Measurements from ENCODE around the gene MYBPC3. TPM values are rescaled to one million over a fixed set of nuclear protein-coding genes. Genes with fewer than 3 reads are reported as not detected.
"Not testable (repeated sequence)": the region's sequence is repeated elsewhere in the genome, so short reads cannot be mapped to it uniquely, and the experiment has no call there.

The MYBPC3 gene
- total RNA-seq, 2 donors from 2014 or later: 797 to 1,210 TPM

DNA sequence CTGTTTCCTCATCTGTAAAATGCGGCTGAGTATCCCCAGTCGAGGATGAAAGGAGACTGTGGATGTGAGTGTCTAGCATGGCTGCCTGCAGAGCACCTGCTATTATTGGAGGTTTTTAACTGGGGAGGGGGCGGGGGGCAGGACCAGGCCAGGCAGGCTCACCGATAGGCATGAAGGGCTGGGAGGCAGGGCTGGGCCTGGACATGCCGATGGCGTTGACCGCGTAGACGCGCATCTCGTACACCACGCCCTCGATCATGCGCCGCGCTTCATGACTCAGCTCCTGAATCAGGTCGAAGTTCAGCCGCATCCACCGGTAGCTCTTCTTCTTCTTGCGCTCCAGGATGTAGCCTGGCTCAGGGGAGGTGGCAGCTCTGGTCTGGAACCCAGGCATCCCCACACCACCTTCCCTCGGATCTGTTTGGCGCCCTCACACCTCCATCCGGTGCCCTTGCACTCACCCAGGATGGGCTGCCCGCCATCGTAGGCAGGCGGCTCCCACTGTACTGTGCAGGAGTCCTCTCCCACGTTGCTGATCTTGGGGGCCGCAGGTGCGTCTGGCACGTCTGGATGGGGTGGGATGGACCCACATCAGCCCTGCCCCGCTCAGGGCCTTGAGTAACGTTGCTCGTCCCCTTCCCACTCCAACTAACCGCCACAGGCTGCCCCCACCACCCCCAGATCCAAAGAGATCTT, 15.1 kb downstream of the MYBPC3 start:
- Histone ChIP-seq H3K9me3 (no peaks in the 10 kb centered on the region), H3K36me3 (peaks cover 88% of the 10 kb centered on the region), H3K27me3 (no peaks in the 10 kb centered on the region), H3K4me1 (peaks cover 0 to 12% of the 10 kb centered on the region in 2 donors), H3K4me3 (no peak overlapping the region), H3K27ac (peak overlapping the region; percentile 31 to 32)
- no peak for DNase-seq (ENCODE audit: low spot score)
- TF ChIP-seq, protein P1, sequence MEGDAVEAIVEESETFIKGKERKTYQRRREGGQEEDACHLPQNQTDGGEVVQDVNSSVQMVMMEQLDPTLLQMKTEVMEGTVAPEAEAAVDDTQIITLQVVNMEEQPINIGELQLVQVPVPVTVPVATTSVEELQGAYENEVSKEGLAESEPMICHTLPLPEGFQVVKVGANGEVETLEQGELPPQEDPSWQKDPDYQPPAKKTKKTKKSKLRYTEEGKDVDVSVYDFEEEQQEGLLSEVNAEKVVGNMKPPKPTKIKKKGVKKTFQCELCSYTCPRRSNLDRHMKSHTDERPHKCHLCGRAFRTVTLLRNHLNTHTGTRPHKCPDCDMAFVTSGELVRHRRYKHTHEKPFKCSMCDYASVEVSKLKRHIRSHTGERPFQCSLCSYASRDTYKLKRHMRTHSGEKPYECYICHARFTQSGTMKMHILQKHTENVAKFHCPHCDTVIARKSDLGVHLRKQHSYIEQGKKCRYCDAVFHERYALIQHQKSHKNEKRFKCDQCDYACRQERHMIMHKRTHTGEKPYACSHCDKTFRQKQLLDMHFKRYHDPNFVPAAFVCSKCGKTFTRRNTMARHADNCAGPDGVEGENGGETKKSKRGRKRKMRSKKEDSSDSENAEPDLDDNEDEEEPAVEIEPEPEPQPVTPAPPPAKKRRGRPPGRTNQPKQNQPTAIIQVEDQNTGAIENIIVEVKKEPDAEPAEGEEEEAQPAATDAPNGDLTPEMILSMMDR (IDR thresholded peaks at IDR 0.05): no peak

DNA sequence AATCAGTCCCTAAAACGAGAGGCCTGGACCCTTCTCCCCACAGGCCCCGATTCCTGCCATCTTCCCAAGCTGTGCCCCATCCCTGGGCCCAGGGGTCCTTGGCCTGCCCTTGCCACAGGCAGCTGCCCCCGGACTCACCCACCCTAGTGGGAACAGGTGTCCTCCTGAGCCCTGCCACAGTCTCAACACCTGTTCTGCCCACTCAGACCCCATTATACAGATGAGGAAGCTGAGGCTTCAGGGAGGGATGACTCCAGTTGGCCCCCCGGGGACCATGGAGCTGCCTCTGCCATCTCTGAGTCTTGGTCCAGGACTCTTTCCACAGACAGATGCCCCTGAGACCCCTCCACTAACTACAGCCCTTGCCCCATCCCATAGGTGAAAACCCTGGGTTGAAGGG, 15.9 kb downstream of the MYBPC3 start:
- no peaks in the 10 kb centered on the region for H3K9me3 ChIP-seq
- peaks cover 92% of the 10 kb centered on the region for H3K36me3 ChIP-seq
- peak overlapping the region; percentile 31 to 32 for H3K27ac ChIP-seq
- no peak for DNase-seq (ENCODE audit: low spot score)
- H3K27me3 ChIP-seq: no peaks in the 10 kb centered on the region
- peaks cover 0 to 20% of the 10 kb centered on the region in 2 donors for H3K4me1 ChIP-seq
- TF ChIP-seq, protein P1 (IDR thresholded peaks at IDR 0.05): no peak
- no peak overlapping the region for H3K4me3 ChIP-seq

DNA sequence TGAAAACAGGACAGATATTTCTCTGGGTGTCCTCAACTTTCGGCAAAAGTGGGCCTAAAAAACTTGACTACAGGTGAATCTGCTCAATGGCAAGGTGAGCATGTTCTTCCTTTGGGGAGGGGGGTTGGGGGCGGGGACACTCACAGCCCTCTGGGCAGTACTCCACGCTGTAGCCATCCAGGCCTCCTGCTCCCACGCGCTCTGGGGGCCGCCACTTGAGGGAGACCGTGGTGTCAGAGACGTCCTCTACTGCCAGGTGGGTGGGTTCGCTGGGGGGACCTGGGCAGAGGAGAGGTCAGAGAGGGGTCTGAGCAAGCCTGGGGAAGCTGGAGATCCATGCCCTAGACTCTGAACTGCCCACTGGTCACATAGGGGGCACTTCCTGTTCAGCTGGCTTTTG, 16.8 kb downstream of the MYBPC3 start:
- TF ChIP-seq, protein P1 (IDR thresholded peaks at IDR 0.05): no peak
- no peaks in the 10 kb centered on the region for H3K27me3 ChIP-seq
- peaks cover 96% of the 10 kb centered on the region for H3K36me3 ChIP-seq
- H3K27ac ChIP-seq: peak overlapping the region; percentile 16 to 31
- H3K9me3 ChIP-seq: no peaks in the 10 kb centered on the region
- no peak overlapping the region for H3K4me3 ChIP-seq
- no peak for DNase-seq (ENCODE audit: low spot score)
- peaks cover 0 to 29% of the 10 kb centered on the region in 2 donors for H3K4me1 ChIP-seq

DNA sequence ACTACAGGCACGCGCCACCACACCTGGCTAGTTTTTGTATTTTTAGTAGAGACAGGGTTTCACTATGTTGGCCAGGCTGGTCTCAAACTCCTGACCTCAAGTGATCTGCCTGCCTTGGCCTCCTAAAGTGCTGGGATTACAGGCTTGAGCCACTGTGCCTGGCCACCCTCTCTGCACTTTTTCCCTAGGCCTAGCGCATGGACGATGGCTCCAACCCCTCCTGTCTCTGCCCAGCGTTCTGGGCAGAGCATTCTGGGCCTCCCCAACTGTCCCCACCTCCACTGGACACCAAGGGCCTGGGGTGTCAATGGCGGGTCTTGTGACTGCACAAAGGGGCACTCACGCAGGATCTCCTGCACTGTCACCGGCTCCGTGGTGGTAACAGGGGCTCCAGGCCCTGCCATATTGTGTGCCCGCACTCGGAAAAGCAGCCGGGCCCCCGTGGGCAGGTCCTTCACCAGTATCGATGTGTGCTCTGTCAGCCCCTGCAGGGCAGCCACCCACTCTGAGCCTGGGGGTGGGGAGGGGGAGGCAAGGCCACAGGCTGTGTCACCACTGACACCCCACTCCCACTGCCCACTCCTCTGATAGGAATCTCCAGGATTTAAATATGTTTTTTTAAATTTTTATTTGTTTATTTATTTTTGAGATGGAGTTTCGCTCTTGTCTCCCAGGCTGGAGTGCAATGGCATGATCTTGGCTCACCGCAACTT, 17.6 kb downstream of the MYBPC3 start:
- H3K27ac ChIP-seq: peak overlapping the region; percentile 3 to 16
- peaks cover 0 to 37% of the 10 kb centered on the region in 2 donors for H3K4me1 ChIP-seq
- DNase-seq (ENCODE audit: low spot score); H3K4me3 ChIP-seq; H3K27me3 ChIP-seq; H3K9me3 ChIP-seq: not testable (repeated sequence)
- peaks cover 94% of the 10 kb centered on the region for H3K36me3 ChIP-seq

DNA sequence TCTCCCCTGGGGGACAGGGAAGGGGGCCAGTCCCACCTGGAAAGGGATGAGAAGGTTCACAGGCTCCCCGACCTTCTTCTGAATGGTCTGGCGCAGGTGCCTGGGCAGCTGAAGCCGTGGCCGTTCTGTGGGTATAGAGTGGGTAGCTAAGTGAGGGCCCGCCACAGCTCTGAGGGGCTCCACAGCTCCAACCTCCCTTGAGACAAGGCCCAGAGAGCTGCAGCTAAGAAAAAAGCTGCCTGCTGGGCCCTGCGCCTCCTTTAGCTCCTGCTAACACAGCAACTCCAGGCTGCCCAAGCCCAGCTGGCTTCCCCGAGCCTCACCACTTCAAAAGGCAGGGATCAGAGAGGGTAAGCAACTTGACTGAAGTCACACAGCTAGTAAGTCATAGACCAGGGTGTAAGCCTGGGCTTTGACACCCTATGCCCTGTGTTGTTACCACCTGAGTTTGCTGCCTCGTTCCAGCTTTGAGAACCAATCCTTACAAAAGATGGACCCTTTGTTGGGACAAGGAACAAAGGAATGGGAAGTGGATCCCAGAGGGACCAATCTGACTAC, 18.5 kb downstream of the MYBPC3 start:
- no peak for DNase-seq (ENCODE audit: low spot score)
- Histone ChIP-seq H3K4me3 (no peak overlapping the region), H3K36me3 (peaks cover 94% of the 10 kb centered on the region), H3K27me3 (no peaks in the 10 kb centered on the region), H3K27ac (peak overlapping the region; percentile 16 to 35), H3K9me3 (no peaks in the 10 kb centered on the region), H3K4me1 (peaks cover 0 to 41% of the 10 kb centered on the region in 2 donors)
- TF ChIP-seq, protein P1 (IDR thresholded peaks at IDR 0.05): no peak

DNA sequence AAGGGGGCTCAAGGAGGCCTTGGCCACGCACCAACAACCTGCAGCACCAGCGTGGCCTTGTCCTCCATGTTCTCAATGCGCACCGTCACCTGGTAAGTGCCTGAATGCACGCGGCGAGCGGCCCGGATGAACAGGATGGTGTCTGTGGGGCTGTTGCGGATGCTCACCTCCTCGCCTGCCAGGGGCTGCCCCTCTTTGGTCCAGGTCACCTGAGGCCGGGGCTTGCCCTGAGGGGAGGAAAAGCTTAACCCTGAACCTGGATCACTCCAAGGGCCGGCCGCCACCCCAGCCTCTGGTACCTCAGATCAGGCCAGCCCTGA, 19.0 kb downstream of the MYBPC3 start:
- no peak for DNase-seq (ENCODE audit: low spot score)

More for the DNA sequence above, 19.0 kb downstream of the MYBPC3 start:
- Histone ChIP-seq H3K4me3 (no peak overlapping the region), H3K4me1 (peaks cover 0 to 46% of the 10 kb centered on the region in 2 donors), H3K27ac (peak overlapping the region; percentile 16 to 35), H3K27me3 (no peaks in the 10 kb centered on the region), H3K9me3 (no peaks in the 10 kb centered on the region), H3K36me3 (peaks cover 94% of the 10 kb centered on the region)
- TF ChIP-seq, protein P1 (IDR thresholded peaks at IDR 0.05): no peak

All from right atrium auricular region (tissue), 2 donors.